Measurements from ENCODE around the gene WDR41.

DNA sequence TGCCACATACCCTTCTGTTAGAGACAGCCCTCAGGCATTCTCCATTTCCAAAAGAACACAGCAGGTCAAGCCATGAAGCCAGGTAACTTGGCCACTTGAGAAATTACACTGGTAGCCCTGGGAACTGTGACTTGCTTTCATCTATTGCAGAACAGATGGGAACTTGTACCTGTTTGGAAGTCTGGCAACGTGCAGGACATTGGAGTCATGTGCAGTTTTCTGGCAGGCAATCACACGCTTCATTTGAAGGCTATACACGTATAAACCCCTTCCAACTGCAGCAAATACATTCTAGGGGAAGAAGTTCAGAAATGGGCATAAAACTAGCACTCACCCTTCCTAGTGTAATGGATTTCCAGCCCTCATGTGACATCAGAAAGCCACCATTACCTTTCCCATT is 54.0 kb downstream of the WDR41 start:
- TF ChIP-seq, protein P1, sequence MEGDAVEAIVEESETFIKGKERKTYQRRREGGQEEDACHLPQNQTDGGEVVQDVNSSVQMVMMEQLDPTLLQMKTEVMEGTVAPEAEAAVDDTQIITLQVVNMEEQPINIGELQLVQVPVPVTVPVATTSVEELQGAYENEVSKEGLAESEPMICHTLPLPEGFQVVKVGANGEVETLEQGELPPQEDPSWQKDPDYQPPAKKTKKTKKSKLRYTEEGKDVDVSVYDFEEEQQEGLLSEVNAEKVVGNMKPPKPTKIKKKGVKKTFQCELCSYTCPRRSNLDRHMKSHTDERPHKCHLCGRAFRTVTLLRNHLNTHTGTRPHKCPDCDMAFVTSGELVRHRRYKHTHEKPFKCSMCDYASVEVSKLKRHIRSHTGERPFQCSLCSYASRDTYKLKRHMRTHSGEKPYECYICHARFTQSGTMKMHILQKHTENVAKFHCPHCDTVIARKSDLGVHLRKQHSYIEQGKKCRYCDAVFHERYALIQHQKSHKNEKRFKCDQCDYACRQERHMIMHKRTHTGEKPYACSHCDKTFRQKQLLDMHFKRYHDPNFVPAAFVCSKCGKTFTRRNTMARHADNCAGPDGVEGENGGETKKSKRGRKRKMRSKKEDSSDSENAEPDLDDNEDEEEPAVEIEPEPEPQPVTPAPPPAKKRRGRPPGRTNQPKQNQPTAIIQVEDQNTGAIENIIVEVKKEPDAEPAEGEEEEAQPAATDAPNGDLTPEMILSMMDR (IDR thresholded peaks at IDR 0.05; ENCODE audit: low read depth, low read length), result no peak
- no peak for TF ChIP-seq EZH2phosphoT487 (IDR thresholded peaks at IDR 0.05; ENCODE audit: low read depth)

Data from OCI-LY3 (cell line).